HG02884 (cell line): ENCODE results near the gene RALY.

ENCODE experiments used
- ATAC-seq: cut with Tn5 transposase; IDR thresholded peaks from one replicate; pipeline ENCODE4 v1.9.1; 2021; ENCODE audit warnings: mild to moderate bottlenecking, moderate library complexity; ENCODE audit not compliant: unreplicated experiment

The RALY gene

GRCh38 chr20:34045930-34046725, 52.4 kb downstream of the RALY start:
- no peak for ATAC-seq

- no peak for ATAC-seq
Observed at GRCh38 chr20:34047010-34047687, 53.4 kb downstream of the RALY start.

GRCh38 chr20:34047917-34048316, 54.2 kb downstream of the RALY start:
- no peak for ATAC-seq

DNA sequence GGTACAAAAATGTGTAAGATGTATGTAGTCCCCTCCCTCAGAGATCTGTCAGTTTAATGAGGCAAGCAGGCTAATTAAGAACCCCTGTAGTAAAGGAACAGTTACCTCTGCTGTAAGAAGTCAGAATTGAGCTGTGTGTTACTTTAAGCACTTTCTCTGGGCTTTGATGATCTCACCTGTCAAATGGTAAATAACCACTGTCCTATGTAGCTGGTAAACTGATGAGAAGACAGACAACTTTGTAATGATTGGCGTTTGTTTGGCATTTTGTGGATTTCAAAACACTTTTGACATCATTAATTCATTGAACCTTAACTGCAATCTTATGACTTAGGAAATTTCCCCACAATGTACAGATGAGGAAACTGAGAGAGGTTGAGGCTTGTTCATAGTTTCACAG, 55.7 kb downstream of the RALY start:
- ATAC-seq = no peak

DNA sequence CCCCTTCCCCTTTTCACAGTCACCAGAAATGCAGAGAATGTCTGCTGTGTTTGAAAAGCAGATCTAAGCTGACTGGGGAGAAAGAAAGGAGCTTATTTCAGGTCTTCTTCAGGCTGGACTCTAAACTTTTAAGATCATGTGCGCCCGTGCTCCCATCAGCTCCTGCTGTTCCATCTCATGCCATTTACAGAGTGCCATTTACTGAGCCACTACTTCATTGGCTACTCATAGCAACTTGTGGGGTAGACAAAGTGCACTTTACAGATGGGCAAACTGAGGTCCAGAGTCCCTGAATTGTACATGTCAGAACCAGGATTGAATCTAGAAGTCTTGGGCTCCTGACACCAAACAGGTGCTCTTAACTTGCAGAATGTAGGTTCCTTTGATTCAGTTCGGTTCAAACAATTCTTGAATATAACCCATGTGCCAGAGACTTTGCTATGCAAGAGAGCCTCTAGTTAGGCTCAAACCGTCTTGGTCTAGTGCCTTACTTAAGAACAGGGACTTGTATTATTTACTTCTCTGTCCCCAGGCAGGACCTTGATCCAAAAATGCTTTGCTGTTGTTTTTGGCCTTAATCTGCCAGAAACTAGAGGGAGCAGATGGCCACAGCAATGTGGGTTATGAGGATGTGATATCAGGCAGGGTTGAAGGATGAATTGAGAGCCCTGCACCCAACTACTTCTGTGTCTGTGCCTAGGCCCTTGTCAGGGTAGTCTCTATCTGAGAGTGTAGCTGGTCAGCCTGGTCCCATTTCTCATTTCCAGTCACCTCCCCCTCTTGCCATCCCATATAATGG, 56.4 kb downstream of the RALY start:
- ATAC-seq = no peak

DNA sequence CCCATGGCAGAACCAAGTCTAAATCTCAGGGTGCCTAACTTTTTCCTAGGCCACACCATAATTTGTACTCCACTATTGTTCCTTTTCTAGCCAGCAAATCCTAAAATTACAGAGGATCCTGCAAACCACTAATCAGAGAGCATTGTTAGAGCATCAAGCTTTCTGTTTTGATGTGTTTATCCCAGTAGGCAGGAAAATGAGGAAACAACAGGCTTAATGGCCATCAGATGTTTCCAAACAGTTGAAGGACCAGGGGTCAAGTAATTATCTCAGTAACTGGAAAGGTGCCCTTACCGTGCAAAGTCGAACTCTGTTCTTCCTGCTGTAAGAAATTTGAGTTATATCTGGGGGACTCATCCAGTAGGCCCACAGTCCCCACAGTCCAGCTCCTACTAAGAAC, 58.7 kb downstream of the RALY start:
- ATAC-seq = no peak

GRCh38 chr20:34055290-34055689, 61.6 kb downstream of the RALY start:
- ATAC-seq = no peak

DNA sequence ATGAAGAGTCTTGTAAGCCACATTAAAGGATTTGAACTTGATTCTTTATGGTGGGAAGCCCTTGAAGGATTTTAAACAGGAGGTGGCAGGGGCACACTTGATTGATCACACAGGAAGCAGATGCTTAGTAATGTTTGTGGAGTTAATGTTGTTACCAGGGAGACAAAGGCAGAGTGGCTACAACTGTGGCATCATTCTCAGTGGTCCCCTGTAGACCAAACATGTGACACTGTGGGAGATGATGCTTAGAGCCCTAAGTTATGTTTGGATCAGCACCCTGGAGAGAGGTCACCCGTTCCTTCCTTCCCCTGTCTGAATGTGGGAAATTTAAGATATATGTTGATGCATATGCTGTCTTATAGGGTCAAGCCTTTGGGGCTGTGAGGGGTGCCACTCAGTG, 65.1 kb downstream of the RALY start:
- no peak for ATAC-seq

- ATAC-seq = no peak
Observed at GRCh38 chr20:34060970-34061369, 67.3 kb downstream of the RALY start.

DNA sequence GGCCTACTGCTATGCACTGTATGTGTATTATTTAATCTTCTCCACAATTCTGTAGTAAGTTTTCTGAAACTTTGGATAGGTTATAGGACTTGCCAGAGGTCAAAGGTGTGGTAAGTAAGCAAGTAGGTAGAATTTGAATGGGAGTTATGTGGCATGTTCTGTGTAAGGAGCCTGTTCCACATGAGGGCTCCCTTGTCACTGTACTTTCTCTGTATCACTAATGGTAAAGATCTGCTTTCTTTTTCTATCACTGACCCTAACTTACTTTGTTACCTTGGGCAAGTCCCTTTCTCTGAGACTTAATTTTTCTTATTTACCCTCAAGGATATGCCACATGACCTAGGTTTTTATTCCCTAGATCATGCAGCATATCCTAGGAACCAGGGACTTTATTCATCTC, 68.0 kb downstream of the RALY start:
- ATAC-seq = peak; percentile 76

DNA sequence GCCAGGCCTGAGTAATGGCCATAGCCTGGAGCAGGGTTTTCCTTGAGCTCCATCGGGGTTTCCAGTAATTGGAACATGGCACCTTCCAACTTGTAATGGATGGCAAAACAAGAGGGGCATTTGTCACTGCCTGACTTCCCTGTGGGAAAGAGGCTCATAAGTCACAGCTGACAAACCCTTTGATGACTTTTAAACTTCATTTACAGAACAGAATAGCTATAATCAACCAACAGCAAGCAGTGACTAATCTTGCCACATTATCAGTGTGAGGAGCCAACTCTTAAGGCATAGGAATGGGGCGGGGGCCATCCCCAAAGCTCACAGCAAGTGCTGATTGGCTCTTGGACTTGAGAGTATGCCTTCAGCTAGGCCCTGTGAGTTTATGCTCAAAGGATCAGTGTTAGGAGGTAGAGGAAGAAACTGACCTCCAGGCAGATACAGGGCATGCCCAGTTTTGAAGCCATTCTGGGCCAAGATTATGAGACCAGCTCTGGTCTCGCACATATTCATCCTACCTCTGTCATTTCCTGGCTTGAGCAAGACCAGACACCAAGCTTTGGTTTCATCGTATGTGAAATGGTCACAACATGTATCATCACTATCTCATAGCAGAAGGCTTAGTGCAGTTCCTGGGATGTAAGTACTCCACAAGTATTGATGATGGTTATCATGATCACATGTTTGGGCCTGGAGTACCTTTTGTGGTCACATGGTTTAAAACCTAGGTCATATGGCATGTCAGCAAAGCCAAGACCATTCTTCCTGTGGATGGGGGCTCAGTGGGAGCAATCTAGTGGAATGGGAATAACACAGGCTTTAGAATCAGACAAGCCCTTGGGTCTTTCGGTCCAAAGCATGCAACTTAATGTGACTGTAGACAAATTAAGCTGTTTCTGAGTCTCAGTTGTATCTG, 69.1 kb downstream of the RALY start:
- ATAC-seq = no peak

DNA sequence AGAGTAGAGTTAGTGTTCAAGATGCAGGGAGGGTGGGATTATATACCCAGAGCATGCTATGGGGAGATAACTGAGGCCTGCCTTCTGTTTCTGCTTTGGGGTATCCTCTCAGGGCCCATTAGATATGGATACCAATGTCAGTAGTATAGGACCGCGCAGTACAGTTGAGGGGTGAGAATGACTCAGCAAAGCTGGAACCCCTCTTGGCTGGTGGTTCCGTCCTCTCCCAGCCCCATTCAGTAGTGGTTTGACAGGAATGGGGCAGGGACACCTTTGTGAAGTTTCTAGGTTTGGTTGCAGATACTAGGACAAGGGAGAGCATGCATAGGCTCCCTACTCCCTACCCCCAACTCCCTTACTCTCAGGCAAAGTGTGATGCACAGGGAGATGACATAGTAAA, 70.6 kb downstream of the RALY start:
- ATAC-seq = no peak

- no peak for ATAC-seq
Observed at GRCh38 chr20:34065260-34065659, 71.5 kb downstream of the RALY start.

GRCh38 chr20:34066476-34067090, 72.9 kb downstream of the RALY start:
- ATAC-seq = no peak

GRCh38 chr20:34068001-34068400, 74.3 kb downstream of the RALY start:
- ATAC-seq = no peak

DNA sequence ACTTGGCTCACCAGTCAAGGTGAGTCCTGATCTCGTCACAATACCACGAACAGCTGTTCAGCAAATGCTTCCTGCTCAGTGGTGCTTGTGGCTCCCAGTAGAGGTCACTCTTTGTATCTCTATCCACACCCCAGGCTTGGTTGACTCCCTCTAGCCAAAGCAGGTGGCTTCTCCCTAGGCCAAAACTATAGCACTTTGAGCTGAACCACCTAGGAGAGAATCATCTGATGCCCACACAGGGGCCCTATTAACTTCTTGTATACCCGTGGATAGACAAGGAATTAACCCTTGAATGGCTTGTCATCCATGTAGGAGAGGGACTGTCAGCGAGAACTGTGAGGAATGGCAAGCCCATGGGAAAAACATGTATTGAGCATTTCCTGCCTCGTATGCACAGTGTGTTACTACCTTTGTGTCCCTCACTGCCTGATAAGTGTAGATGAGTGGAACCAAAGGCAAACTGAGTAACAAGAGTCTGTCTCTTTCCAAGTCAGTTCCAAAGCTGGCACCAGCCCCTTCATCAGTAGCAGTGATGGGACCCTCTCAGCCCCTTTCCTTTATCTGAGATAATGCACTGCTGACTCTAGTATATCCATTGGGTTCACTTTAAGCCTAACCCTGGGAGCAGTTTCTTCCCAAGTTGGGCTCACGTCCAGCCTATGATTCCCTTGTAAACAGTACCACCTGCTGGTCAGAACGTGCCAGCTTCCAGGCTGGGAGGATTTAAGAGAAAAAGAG, 75.8 kb downstream of the RALY start:
- no peak for ATAC-seq

GRCh38 chr20:34070079-34070439, 76.3 kb downstream of the RALY start:
- no peak for ATAC-seq

- ATAC-seq = no peak
Observed at GRCh38 chr20:34070859-34071258, 77.1 kb downstream of the RALY start.

DNA sequence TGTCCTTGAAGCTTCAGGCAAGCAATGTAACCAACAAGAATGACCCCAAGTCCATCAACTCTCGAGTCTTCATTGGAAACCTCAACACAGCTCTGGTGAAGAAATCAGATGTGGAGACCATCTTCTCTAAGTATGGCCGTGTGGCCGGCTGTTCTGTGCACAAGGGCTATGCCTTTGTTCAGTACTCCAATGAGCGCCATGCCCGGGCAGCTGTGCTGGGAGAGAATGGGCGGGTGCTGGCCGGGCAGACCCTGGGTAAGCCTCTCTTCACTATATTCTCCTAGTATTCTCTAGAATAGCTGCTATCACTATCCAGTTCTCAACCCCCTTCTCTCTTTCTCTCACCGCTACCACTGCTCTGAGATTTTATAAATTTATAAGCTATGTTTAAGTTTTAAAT, 78.4 kb downstream of the RALY start:
- no peak for ATAC-seq

GRCh38 chr20:34072778-34073177, 79.1 kb downstream of the RALY start:
- no peak for ATAC-seq
